Upper lobe of left lung (tissue), 4 donors: ENCODE measurements around the gene TNRC6B.

Experiments
- CTCF ChIP-seq, 6 experiments: fragments of 450-650 bp in 4 of 6; fragments of 200-600 bp in 2 of 6; sonication (generic) in 2 of 6; IDR thresholded peaks; one replicate each; pipeline ENCODE4 v1.5.1; 2016 to 2019; ENCODE audit warnings: antibody characterized with exemption in 6 of 6
- EP300 ChIP-seq, 4 donors: sonication (generic); formaldehyde crosslinking; IDR thresholded peaks; one replicate each; pipeline ENCODE4 v1.5.1; 2017; ENCODE audit warnings: antibody characterized with exemption in 4 of 4, control low read depth in 2 of 4
- POLR2A ChIP-seq, 4 donors: fragments of 450-650 bp; IDR thresholded peaks; one replicate each; pipeline ENCODE4 v1.5.1; 2016 to 2017; ENCODE audit warnings: antibody characterized with exemption in 4 of 4, mild to moderate bottlenecking in 2 of 4

GRCh38 chr22:40210818-40211217 lies 33.1 kb downstream of the TNRC6B start:
- TF ChIP-seq CTCF (IDR thresholded peaks at IDR 0.05) (no peak), POLR2A (IDR thresholded peaks at IDR 0.05) (no peak), EP300 (IDR thresholded peaks at IDR 0.05) (no peak)
